GM12878 (cell line): ENCODE measurements around the gene NOS1AP.

Experiments
- ATF3 ChIP-seq: IDR thresholded peaks from 2 replicates; pipeline ENCODE4 v1.6.1; 2011; ENCODE audit warnings: low read depth, mild to moderate bottlenecking, low read length, moderate library complexity, borderline replicate concordance; ENCODE audit errors: extremely low read depth
- BMI1 ChIP-seq: fragments of 450-650 bp; IDR thresholded peaks from 2 replicates; pipeline ENCODE4 v1.6.1; 2016; ENCODE audit warnings: mild to moderate bottlenecking, moderate library complexity, borderline replicate concordance
- CTCF ChIP-seq, 3 experiments: IDR thresholded peaks in 2 of 3; conservative IDR thresholded peaks in 1 of 3; 2 replicates each; pipeline ENCODE4 v1.5.1; 2011; ENCODE audit warnings: low read depth in 3 of 3, low read length in 3 of 3, mild to moderate bottlenecking in 3 of 3, control low read depth in 2 of 3, moderate library complexity in 2 of 3, inconsistent platforms in 1 of 3, mixed read lengths in 1 of 3; ENCODE audit not compliant: control insufficient read depth in 2 of 3, insufficient read depth in 1 of 3; ENCODE audit errors: extremely low read depth in 1 of 3
- ELK1 ChIP-seq: IDR thresholded peaks from 2 replicates; pipeline ENCODE4 v1.6.1; 2012; ENCODE audit warnings: low read depth, low read length, improper control_type of control experiment
- EP300 ChIP-seq, 2 experiments: fragments of 150-350 bp in 1 of 2; IDR thresholded peaks; 2 replicates each; pipeline ENCODE4 v1.6.1; 2011 to 2012; ENCODE audit warnings: low read depth in 2 of 2, low read length in 2 of 2, borderline replicate concordance in 1 of 2, improper control_type of control experiment in 1 of 2, inconsistent platforms in 1 of 2; ENCODE audit not compliant: control insufficient read depth in 1 of 2
- KAT2A ChIP-seq: conservative IDR thresholded peaks from 2 replicates; pipeline ENCODE4 v1.6.1; 2011; ENCODE audit warnings: low read depth, low read length; ENCODE audit not compliant: control insufficient read depth
- NR2F1 ChIP-seq: fragments of 450-650 bp; conservative IDR thresholded peaks from 2 replicates; pipeline ENCODE4 v1.6.1; 2017; ENCODE audit warnings: mild to moderate bottlenecking
- RAD21 ChIP-seq: IDR thresholded peaks from 2 replicates; pipeline ENCODE4 v1.6.1; 2011; ENCODE audit warnings: mild to moderate bottlenecking, low read depth, low read length, moderate library complexity; ENCODE audit not compliant: insufficient read depth
- SKIL ChIP-seq: fragments of 450-650 bp; IDR thresholded peaks from 2 replicates; pipeline ENCODE4 v1.6.1; 2017; ENCODE audit warnings: mild to moderate bottlenecking, low read depth, inconsistent platforms; ENCODE audit not compliant: poor library complexity, severe bottlenecking
- YY1 ChIP-seq: IDR thresholded peaks from 2 replicates; pipeline ENCODE4 v1.6.1; 2011; ENCODE audit warnings: low read depth, mild to moderate bottlenecking, low read length
- ZNF687 ChIP-seq: fragments of 450-650 bp; IDR thresholded peaks from 2 replicates; pipeline ENCODE4 v1.6.1; 2017; ENCODE audit warnings: mild to moderate bottlenecking, moderate library complexity

- TF ChIP-seq CTCF (IDR thresholded peaks at IDR 0.05 in 2 of 3, conservative IDR thresholded peaks at IDR 0.05 in 1 of 3; ENCODE audit: control insufficient read depth in 2 of 3, extremely low read depth in 1 of 3, insufficient read depth in 1 of 3, low read depth in 3 of 3, low read length in 3 of 3) (peak; percentile 71 to 75 (median 74)), RAD21 (peak; percentile 77), YY1 (0 out of 2 replicates have a peak, but pooled peaks have one; percentile 30), KAT2A (no peak), BMI1 (no peak), NR2F1 (no peak), ATF3 (no peak), ELK1 (no peak), EP300 (IDR thresholded peaks at IDR 0.05; ENCODE audit: borderline replicate concordance in 1 of 2, control insufficient read depth in 1 of 2, low read depth in 2 of 2, low read length in 2 of 2) (no peak), SKIL (no peak), ZNF687 (no peak)
These were observed 322.5 kb downstream of the NOS1AP start for GRCh38 chr1:162391790-162392563.
